Endothelial cell (in vitro differentiated cells): ENCODE measurements around the gene ACVR1B. TPM values are rescaled to one million over a fixed set of nuclear protein-coding genes. Genes with fewer than 3 reads are reported as not detected.

ENCODE experiments used
- DNase-seq: peaks from one replicate; pipeline ENCODE4 v3.0.0; 2021; ENCODE audit warnings: low spot score
- H3K27ac Mint-ChIP-seq: one replicate; pipeline ENCODE4 v1.8.0; 2021; ENCODE audit warnings: mixed read lengths, inconsistent platforms; ENCODE audit not compliant: unreplicated experiment
- H3K27me3 Mint-ChIP-seq: one replicate; pipeline ENCODE4 v1.8.0; 2021; ENCODE audit warnings: mild to moderate bottlenecking, moderate library complexity, mixed read lengths, inconsistent platforms; ENCODE audit not compliant: unreplicated experiment
- H3K36me3 Mint-ChIP-seq: one replicate; pipeline ENCODE4 v1.8.0; 2021; ENCODE audit warnings: mild to moderate bottlenecking, low read depth, mixed read lengths, inconsistent platforms; ENCODE audit not compliant: unreplicated experiment
- H3K4me1 Mint-ChIP-seq: one replicate; pipeline ENCODE4 v1.8.0; 2021; ENCODE audit warnings: mild to moderate bottlenecking, mixed read lengths, inconsistent platforms; ENCODE audit not compliant: unreplicated experiment
- H3K4me3 Mint-ChIP-seq: one replicate; pipeline ENCODE4 v1.8.0; 2021; ENCODE audit warnings: mild to moderate bottlenecking, mixed read lengths, inconsistent platforms; ENCODE audit not compliant: unreplicated experiment
- H3K9me3 Mint-ChIP-seq: one replicate; pipeline ENCODE4 v1.8.0; 2021; ENCODE audit warnings: mixed read lengths, inconsistent platforms; ENCODE audit not compliant: unreplicated experiment
- CTCF ChIP-seq: fragments of 200-600 bp; sonication (generic); IDR thresholded peaks from one replicate; pipeline ENCODE4 v1.5.0; 2021; ENCODE audit warnings: antibody characterized with exemption; ENCODE audit not compliant: unreplicated experiment
- total RNA-seq: library from RNA; stranded (reverse); fragmentation: NEBNext Ultra II Directional; extraction: Animal tissue kit (Norgen Biotek cat#: 25700); gene quantifications from one replicate; pipeline ENCODE4 v1.2.1, GENCODE V29; 2021; ENCODE audit not compliant: unreplicated experiment

ACVR1B gene
- total RNA-seq, 1 donor from 2014 or later: 30.5 TPM

- no peak for TF ChIP-seq CTCF
- peaks cover 7% of the 10 kb centered on the region for H3K4me1 Mint-ChIP-seq
- no peak overlapping the region for H3K27ac Mint-ChIP-seq
- H3K36me3 Mint-ChIP-seq: peaks cover 19% of the 10 kb centered on the region
- peaks cover 14% of the 10 kb centered on the region for H3K9me3 Mint-ChIP-seq
- H3K4me3 Mint-ChIP-seq: no peak overlapping the region
- H3K27me3 Mint-ChIP-seq: peaks cover 8% of the 10 kb centered on the region
- DNase-seq: no peak
These were observed 3.4 kb upstream of the ACVR1B start for GRCh38 chr12:51948066-51948465.

GRCh38 chr12:51949342-51950030 lies 2.0 kb upstream of the ACVR1B start:
- H3K4me1 Mint-ChIP-seq: peaks cover 21% of the 10 kb centered on the region
- no peak for DNase-seq

GRCh38 chr12:51950682-51951198 lies 759 bp upstream of the ACVR1B start:
- peaks cover 6% of the 10 kb centered on the region for H3K27me3 Mint-ChIP-seq
- peaks cover 16% of the 10 kb centered on the region for H3K36me3 Mint-ChIP-seq
- TF ChIP-seq CTCF: no peak
- no peaks in the 10 kb centered on the region for H3K9me3 Mint-ChIP-seq
- peak overlapping the region; percentile 96 for H3K4me3 Mint-ChIP-seq
- H3K27ac Mint-ChIP-seq: peak overlapping the region; percentile 32
- H3K4me1 Mint-ChIP-seq: peaks cover 26% of the 10 kb centered on the region
- no peak for DNase-seq

More at GRCh38 chr12:51949342-51950030, 2.0 kb upstream of the ACVR1B start:
- peaks cover 5% of the 10 kb centered on the region for H3K27me3 Mint-ChIP-seq
- TF ChIP-seq CTCF: no peak
- peak overlapping the region; percentile 26 for H3K4me3 Mint-ChIP-seq
- peaks cover 19% of the 10 kb centered on the region for H3K36me3 Mint-ChIP-seq
- no peak overlapping the region for H3K27ac Mint-ChIP-seq
- peaks cover 7% of the 10 kb centered on the region for H3K9me3 Mint-ChIP-seq

- no peak for TF ChIP-seq CTCF
- Mint-ChIP-seq H3K4me1 (peaks cover 28% of the 10 kb centered on the region), H3K9me3 (no peaks in the 10 kb centered on the region), H3K36me3 (peaks cover 16% of the 10 kb centered on the region), H3K4me3 (peak overlapping the region; percentile 96), H3K27me3 (peaks cover 6% of the 10 kb centered on the region), H3K27ac (no peak overlapping the region)
- DNase-seq: peak; percentile 33
These were observed 584 bp downstream of the ACVR1B start for GRCh38 chr12:51951843-51952722.
